CD4-positive, CD25-positive, alpha-beta regulatory T cell (primary cell): ENCODE data around the gene DHCR24. TPM values are rescaled to one million over a fixed set of nuclear protein-coding genes. Genes with fewer than 3 reads are reported as not detected.
A peak's percentile ranks its signal among the peaks of the same experiment; 100 is the strongest.

ENCODE experiments used
- ATAC-seq, 2 donors: fragments of 150-1000 bp; cut with Tn5 transposase; one replicate each; pipeline ENCODE4 v1.10.0; 2021; ENCODE audit warnings: low read depth in 2 of 2, moderate number of reproducible peaks in 2 of 2, moderate library complexity in 1 of 2
- DNase-seq, 3 donors: peaks; one replicate each; pipeline versions ENCODE4 v3.0.0 to v3.0.0-alpha.2; 2012 to 2022; ENCODE audit warnings: mixed read lengths in 1 of 3
- H3K27ac ChIP-seq: one replicate; pipeline ENCODE4 v1.7.0; 2013; ENCODE audit warnings: mild to moderate bottlenecking, low read length; ENCODE audit not compliant: insufficient read depth, poor library complexity, severe bottlenecking
- H3K27me3 ChIP-seq: one replicate; pipeline ENCODE4 v1.7.0; 2013; ENCODE audit warnings: low read length; ENCODE audit not compliant: control insufficient read depth, insufficient read depth
- H3K36me3 ChIP-seq: one replicate; pipeline ENCODE4 v1.7.0; 2013; ENCODE audit warnings: mild to moderate bottlenecking, low read length, moderate library complexity; ENCODE audit not compliant: control insufficient read depth, insufficient read depth
- H3K4me1 ChIP-seq: 2 replicates; pipeline ENCODE4 v1.7.0; 2013; ENCODE audit warnings: mild to moderate bottlenecking, low read length; ENCODE audit not compliant: insufficient read depth, control insufficient read depth, poor library complexity, severe bottlenecking
- H3K4me3 ChIP-seq: one replicate; pipeline ENCODE4 v1.7.0; 2013; ENCODE audit warnings: low read depth, mild to moderate bottlenecking, low read length, moderate library complexity
- H3K9me3 ChIP-seq, 2 experiments: 1 replicate in 1 of 2; 2 replicates in 1 of 2; pipeline ENCODE4 v1.7.0; 2013; ENCODE audit warnings: low read length in 2 of 2, mild to moderate bottlenecking in 1 of 2, moderate library complexity in 1 of 2; ENCODE audit not compliant: control insufficient read depth in 2 of 2
- H3K27ac Mint-ChIP-seq, 3 donors: one replicate each; pipeline ENCODE4 v1.8.0; 2020 to 2022; ENCODE audit warnings: mild to moderate bottlenecking in 3 of 3, mixed read lengths in 3 of 3, moderate library complexity in 2 of 3
- H3K27me3 Mint-ChIP-seq: one replicate; pipeline ENCODE4 v1.8.0; 2022; ENCODE audit warnings: mild to moderate bottlenecking, mixed read lengths
- H3K36me3 Mint-ChIP-seq: one replicate; pipeline ENCODE4 v1.8.0; 2020; ENCODE audit warnings: mixed read lengths
- H3K4me1 Mint-ChIP-seq, 4 donors: one replicate each; pipeline ENCODE4 v1.8.0; 2020 to 2022; ENCODE audit warnings: mixed read lengths in 4 of 4, mild to moderate bottlenecking in 1 of 4
- H3K4me3 Mint-ChIP-seq, 4 donors: one replicate each; pipeline ENCODE4 v1.8.0; 2020 to 2022; ENCODE audit warnings: mild to moderate bottlenecking in 4 of 4, mixed read lengths in 4 of 4, moderate library complexity in 3 of 4
- H3K9me3 Mint-ChIP-seq, 7 donors: one replicate each; pipeline ENCODE4 v1.8.0; 2020 to 2022; ENCODE audit warnings: mixed read lengths in 7 of 7, mild to moderate bottlenecking in 3 of 7, moderate library complexity in 2 of 7
- polyA plus RNA-seq, 4 donors: library from polyadenylated mRNA; unstranded; fragments of 300-500 nt; fragmentation: Illumina TruSeq; gene quantifications; one replicate each; pipeline ENCODE4 v1.2.3, GENCODE V29; 2021
- total RNA-seq: library from RNA; stranded (reverse); gene quantifications from one replicate; pipeline ENCODE4 v1.2.3, GENCODE V29; 2022

Gene DHCR24
- total and polyA plus RNA-seq, 5 donors from 2014 or later: 0.85 to 3.2 (median 2.0) TPM

GRCh38 chr1:54803761-54804470 is 83.1 kb downstream of the DHCR24 start:
- H3K36me3 ChIP-seq: no peaks in the 10 kb centered on the region
- H3K9me3 Mint-ChIP-seq: no peaks in the 10 kb centered on the region
- no peaks in the 10 kb centered on the region for H3K36me3 Mint-ChIP-seq
- no peak overlapping the region for H3K27ac ChIP-seq
- peaks cover 11 to 40% (median 29%) of the 10 kb centered on the region in 4 donors for H3K4me1 Mint-ChIP-seq
- peak overlapping the region in 1 of 4 donors; percentile 58 for H3K4me3 Mint-ChIP-seq
- no peak for ATAC-seq
- H3K27ac Mint-ChIP-seq: peak overlapping the region in 1 of 3 donors; percentile 56
- H3K4me1 ChIP-seq: peaks cover 28% of the 10 kb centered on the region
- no peaks in the 10 kb centered on the region for H3K9me3 ChIP-seq
- no peak overlapping the region for H3K4me3 ChIP-seq
- no peaks in the 10 kb centered on the region for H3K27me3 ChIP-seq
- no peak for DNase-seq
- H3K27me3 Mint-ChIP-seq: no peaks in the 10 kb centered on the region

GRCh38 chr1:54800899-54801759 is 85.9 kb downstream of the DHCR24 start, which contains the start of gene TTC22:
TTC22 (minus strand) TSS chr1:54801323; CDS start chr1:54801163, 160 bp downstream.
- peaks cover 34% of the 10 kb centered on the region for H3K4me1 ChIP-seq
- H3K36me3 ChIP-seq: peaks cover 4% of the 10 kb centered on the region
- ATAC-seq (peak; percentile 87 to 91), DNase-seq (peak; percentile 58 to 87 (median 72))
- H3K27me3 ChIP-seq: no peaks in the 10 kb centered on the region
- H3K9me3 Mint-ChIP-seq: no peaks in the 10 kb centered on the region
- no peaks in the 10 kb centered on the region for H3K9me3 ChIP-seq
- peaks cover 27 to 62% (median 43%) of the 10 kb centered on the region in 4 donors for H3K4me1 Mint-ChIP-seq
- H3K27me3 Mint-ChIP-seq: no peaks in the 10 kb centered on the region
- peak within 1 kb of the TSS; percentile 92 to 95 (median 92) for H3K27ac Mint-ChIP-seq
- peak within 1 kb of the TSS; percentile 87 for H3K4me3 ChIP-seq
- H3K36me3 Mint-ChIP-seq: peaks cover 7% of the 10 kb centered on the region
- H3K27ac ChIP-seq: peak within 1 kb of the TSS; percentile 63
- H3K4me3 Mint-ChIP-seq: peak within 1 kb of the TSS; percentile 96 to 100 (median 97)

GRCh38 chr1:54800041-54800898 is 86.7 kb downstream of the DHCR24 start:
- H3K9me3 ChIP-seq: no peaks in the 10 kb centered on the region
- Mint-ChIP-seq H3K36me3 (peaks cover 7% of the 10 kb centered on the region), H3K27me3 (no peaks in the 10 kb centered on the region), H3K9me3 (no peaks in the 10 kb centered on the region), H3K4me1 (peaks cover 27 to 69% (median 45%) of the 10 kb centered on the region in 4 donors), H3K27ac (peak overlapping the region; percentile 92 to 94 (median 92)), H3K4me3 (peak overlapping the region; percentile 96 to 100 (median 97))
- H3K27ac ChIP-seq: peak overlapping the region; percentile 63
- H3K4me3 ChIP-seq: peak overlapping the region; percentile 87
- H3K4me1 ChIP-seq: peaks cover 34% of the 10 kb centered on the region
- H3K36me3 ChIP-seq: peaks cover 11% of the 10 kb centered on the region
- H3K27me3 ChIP-seq: no peaks in the 10 kb centered on the region
- no peak for ATAC-seq
- no peak for DNase-seq

Other genes with a start within 250 kb of the DHCR24 start
- not detected for gene MROH7, start 245.4 kb downstream of the DHCR24 start, total RNA-seq
- gene MROH7, start 245.4 kb downstream of the DHCR24 start, polyA plus RNA-seq: not detected
- gene TTC4, start 171.3 kb downstream of the DHCR24 start, total RNA-seq: 7.7 TPM
- gene TTC4, start 171.3 kb downstream of the DHCR24 start, polyA plus RNA-seq: 10 to 100 TPM; 17.4 to 27.1 (median 22.5) TPM
- gene PARS2, start 122.7 kb downstream of the DHCR24 start, total RNA-seq: 0.49 TPM
- 1 to 10 TPM; 2.9 to 5.6 (median 3.6) TPM for gene PARS2, start 122.7 kb downstream of the DHCR24 start, polyA plus RNA-seq
- 15.8 TPM for gene TTC22, start 85.9 kb downstream of the DHCR24 start, total RNA-seq
- 1 to 10 TPM; 3.8 to 6.5 (median 4.8) TPM for gene TTC22, start 85.9 kb downstream of the DHCR24 start, polyA plus RNA-seq
- gene TMEM61, start 93.4 kb upstream of the DHCR24 start, total RNA-seq: not detected
- not detected for gene TMEM61, start 93.4 kb upstream of the DHCR24 start, polyA plus RNA-seq
- not detected for gene BSND, start 111.7 kb upstream of the DHCR24 start, total RNA-seq
- gene BSND, start 111.7 kb upstream of the DHCR24 start, polyA plus RNA-seq: not detected
- not detected for gene PCSK9, start 152.4 kb upstream of the DHCR24 start, total RNA-seq
- gene PCSK9, start 152.4 kb upstream of the DHCR24 start, polyA plus RNA-seq: not detected